ENCODE measurements around the gene GPD1.
A peak's percentile ranks its signal among the peaks of the same experiment; 100 is the strongest.
"Not testable (repeated sequence)": the region's sequence is repeated elsewhere in the genome, so short reads cannot be mapped to it uniquely, and the experiment has no call there.

GPD1 gene

DNA sequence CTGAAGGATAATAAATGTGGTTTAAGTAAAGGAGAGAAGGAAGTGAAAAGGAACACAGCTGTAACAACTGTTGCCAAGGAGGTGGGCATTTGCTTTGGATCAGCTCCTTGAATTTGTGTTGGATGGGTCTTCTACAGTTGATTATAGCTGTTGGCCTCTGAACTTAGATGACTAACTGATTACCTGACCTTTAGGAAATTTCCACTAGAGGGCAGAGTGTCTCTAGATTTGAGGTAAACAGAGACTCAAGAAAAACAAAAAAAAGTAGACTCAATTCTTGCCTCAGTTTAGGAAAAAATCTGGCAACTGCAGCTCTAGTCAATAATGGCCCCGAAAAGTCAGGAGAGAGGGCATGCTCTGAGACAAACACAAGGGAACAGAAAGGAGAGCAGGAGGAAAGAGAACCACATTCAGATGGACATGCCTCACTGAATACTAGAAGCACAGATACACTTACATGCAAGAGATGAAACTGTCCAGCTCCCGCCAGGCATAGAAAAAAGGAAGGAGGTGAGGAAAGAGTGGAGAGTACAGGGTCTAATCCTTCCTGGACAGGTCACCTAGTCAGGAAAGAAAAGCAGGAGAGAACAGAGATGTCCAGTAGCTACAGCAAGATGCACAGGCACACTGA, 28.8 kb downstream of the GPD1 start:
- peak; percentile 71 for DNase-seq

DNA sequence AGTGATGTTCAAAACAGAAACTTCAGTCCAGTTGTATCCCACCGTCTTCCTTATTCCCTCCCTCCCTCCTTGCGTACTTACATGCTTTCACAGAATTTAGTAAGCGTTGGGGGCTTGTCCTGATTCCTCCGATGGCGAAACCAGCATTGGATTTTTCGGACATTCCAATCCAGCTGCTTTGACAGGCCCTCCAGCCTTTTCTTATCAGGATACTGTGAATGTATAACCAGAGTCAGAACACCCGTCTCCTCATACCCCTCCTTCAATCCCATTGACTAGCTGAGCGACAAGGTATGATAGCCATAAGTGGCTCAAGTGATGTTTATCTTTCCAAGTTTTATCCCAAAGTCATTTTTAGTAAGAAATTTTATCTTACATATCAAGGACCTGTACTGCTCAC, 39.2 kb downstream of the GPD1 start:
- no peak for DNase-seq

DNA sequence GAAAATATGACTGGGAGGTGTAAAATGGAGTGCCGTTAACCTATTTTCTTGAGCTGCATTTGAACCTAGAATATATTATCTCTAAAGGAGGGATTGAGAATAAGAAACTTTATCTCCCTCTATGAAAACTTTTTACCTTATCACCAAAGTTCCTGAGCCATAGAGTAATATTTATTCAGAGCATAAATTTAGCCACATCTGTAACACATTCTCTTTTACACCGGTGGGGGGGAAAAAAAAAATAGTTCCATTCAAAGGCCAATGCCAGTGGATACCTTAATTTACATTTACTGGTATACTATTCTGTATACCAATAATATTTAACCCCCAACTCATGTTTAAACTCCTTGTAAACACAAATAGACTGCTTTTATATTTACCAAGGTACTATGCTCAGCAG, 41.6 kb downstream of the GPD1 start:
- no peak for DNase-seq

DNA sequence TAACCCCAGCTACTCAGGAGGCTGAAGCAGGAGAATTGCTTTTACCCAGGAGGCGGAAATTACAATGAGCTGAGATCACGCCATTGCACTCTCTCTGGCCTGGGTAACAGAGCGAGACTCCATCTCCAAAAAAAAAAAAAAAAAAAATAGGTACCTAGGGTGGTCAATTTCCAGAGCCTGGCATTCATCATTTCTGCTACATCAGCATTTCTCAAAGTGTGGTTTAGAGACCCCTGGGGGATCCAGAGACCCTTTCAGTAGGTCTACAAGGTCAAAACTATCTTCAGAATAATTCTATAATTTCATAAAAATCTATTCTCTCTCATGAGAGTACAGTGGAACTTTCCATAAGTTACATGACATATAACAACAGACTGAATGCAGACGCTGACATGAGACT, 43.5 kb downstream of the GPD1 start:
- no peak for DNase-seq

DNA sequence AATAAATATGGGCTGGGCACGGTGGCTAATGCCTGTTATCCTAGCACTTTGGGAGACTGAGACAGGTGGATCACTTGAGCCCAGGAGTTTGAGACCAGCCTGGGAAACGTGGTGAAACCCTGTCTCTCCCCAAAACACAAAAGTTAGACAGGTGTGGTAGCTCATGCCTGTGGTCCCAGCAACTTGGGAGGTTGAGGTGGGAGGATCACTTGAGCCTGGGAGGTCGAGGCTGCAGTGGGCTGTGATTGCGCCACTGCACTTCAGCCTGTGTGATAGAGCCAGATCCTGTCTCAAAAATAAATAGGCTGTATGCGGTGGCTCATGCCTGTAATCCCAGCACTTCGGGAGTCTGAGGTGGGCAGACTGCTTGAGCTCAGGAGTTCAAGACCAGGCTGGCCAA, 44.2 kb downstream of the GPD1 start:
- DNase-seq: not testable (repeated sequence)

DNA sequence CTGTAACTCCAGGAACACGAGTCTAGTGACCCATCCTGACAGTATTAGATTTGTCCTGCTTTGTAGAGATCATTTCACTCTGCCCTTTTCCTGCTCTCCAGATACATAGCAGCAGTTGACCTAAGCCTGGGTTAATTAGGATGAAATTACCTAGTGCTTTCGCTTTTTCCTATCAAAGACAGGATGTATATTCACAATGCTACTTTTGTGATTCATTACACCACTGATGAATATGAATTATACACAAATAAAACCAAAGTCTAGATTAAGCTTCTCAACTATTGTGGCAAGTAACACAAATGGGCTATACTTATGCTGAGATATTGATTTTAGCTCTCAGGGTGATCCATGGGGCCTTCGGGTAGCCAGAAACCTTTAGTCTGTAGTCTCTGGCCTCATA, 45.5 kb downstream of the GPD1 start:
- DNase-seq: no peak

DNA sequence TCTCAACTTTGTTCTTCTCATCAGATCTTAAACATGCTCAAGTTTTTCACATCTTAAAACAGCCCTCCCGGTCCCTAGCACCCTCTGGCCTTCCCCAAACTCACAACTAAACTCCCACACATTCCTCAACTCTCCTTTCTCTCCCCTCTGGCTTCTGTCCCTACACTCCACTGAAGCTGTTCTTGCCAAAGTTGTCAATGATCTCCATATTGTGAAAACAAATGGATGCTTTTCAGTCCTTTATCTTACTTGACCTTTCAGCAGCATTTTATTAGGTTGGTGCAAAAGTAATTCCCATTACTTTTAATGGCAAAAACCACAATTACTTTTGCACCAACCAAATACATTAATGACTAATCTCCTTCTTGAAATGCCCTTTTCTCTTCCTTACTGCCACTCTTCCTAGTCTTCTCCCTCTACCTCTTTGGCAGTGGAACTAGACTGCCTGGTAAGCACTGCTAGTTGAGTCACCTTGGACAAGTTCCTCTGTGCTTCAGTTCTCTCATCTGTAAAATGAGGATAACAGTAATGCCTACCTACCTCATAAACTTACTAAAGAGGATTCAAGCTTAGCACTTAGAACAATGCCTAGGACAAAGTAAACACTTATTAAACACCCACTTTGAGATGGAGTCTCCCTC, 47.4 kb downstream of the GPD1 start:
- DNase-seq: no peak

DNA sequence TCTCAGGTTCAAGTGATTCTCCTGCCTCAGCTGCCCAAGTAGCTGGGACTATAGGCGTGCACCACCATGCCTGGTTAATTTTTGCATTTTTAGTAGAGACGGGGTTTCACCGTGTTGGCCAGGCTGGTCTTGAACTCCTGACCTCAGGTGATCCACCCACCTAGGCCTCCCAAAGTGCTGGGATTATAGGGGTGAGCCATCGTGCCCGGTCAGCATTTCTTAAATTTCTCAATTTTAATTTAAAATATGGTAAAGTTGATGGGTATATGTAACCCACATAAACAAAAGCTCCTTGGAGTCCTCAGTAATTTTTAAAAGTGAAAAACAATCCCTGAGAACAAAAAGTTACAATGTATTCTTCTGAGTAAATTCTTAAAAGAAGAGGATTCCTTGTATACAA, 51.1 kb downstream of the GPD1 start:
- DNase-seq: not testable (repeated sequence)

DNA sequence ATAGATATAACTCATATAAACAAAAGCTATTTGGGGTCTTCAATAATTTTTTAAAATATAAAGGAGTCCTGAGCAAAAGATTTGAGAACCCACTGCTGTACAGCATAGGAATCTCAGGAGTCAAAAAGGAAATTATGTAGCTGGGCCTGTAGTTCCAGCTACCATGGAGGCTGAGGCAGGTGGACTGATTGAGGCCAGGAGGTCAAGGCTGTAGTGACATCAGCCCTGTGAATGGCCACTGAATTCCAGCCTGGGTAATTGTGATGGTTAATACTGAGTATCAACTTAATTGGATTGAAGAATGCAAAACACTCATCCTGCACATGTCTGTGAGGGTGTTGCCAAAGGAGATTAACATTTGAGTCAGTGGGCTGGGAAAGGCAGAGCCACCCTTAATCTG, 52.8 kb downstream of the GPD1 start:
- DNase-seq: no peak

DNA sequence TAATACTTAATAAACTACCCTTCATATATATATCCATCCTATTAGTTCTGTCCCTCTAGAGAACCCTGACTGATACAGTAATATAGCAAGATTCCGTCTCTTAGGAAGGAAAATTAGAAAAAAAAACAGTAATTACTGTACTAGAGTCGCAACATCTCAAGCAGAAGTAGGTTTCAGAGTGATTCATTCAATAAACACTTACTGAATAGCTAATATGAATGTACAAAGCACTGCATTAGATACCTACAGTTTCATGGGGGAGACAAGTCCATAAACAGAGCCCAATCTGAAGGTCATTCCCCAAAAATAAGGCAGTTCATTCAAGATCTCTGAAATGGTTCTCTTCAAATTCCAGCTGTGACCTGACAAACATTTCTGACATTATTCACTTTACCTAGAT, 53.5 kb downstream of the GPD1 start:
- DNase-seq: no peak

DNA sequence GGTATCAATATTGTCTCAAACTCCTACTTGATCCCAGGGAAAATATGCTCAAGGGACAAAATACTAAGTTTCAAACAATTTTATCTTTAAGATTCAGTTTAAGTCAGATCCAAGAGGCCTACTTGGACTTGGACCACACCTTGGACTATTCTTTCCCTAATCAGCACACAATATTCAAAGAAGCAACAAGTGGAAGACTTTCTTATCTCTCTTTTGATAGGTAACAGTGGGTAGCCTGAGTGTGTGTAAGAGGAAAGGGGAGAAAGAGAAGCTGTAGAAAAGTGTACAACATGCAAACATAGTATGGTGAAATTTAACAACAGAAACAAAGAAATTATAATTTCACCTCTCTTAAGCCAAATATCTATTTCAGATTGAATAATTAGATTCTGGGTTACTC, 56.8 kb downstream of the GPD1 start:
- no peak for DNase-seq

Measured in CD4-positive, alpha-beta T cell treated with Interleukin-17A for 1 hour (primary cell).